ENCODE measurements around the gene CUX1.

The CUX1 gene

DNA sequence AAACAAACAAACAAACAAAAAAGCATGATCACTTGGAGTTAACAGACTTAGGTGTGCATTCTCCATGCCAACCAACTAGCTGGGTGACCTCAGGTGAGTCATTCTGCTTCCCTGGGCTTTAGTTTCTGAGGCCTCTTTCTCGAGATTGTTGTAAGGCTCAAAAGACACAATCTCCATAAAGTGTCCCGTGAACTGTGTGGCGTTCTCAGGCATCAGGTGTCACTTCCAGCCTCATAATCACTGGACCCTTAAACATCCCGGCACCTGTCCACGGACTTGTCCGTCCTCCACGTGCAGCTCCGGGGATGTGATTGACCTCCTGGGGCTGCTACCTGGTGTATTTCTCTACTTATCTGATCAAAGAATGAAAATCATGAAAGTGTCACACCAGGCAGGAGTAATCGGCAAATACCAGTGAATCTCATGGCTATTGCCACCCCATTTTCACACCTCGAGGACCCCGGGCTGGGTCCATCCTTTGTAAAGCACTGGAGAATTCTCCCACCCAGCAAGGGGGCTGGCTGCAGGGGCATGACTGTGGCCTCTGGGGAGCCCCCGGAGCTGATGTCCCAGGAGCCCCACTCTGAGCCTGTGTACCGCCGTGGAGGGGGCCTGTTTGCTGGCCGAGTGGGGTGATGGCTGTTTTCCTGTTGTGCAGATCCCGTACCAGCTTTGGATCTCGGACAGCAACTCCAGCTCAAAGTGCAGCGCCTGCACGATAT is 279.4 kb downstream of the CUX1 start:
- CTCF ChIA-PET = interaction anchor here (1.3 kb wide), 1 partner anchor 23 kb away, joined by 4 read pairs; no protein-coding TSS in a partner anchor
- POLR2A ChIA-PET = no interaction called here

DNA sequence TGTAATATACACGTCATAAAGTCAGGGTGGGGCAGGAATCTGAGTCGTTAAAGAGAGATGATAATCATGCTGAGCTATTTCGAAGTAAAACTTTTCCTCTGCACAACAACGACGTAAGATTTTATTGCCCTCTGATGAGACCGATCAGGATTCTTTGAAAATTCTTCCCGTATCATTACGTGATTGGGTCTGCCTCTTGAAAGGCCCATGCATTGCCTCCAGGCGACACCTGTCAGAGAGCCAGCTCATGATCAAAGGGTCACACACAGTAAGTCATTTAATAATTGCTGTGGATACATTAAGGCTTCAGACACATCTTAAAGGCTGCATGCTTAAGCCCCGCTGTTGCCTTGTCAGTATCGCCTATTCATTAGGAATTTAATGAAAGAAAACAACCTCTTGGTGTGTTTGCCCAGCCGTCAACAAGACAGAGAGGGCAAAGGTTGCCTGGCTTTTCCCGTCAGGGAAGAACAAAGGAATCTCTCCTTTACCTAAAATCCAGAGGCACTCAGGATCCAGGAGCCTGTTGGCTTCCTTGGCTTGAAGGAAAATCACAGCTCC is 280.3 kb downstream of the CUX1 start:
- TF ChIP-seq, protein P1, sequence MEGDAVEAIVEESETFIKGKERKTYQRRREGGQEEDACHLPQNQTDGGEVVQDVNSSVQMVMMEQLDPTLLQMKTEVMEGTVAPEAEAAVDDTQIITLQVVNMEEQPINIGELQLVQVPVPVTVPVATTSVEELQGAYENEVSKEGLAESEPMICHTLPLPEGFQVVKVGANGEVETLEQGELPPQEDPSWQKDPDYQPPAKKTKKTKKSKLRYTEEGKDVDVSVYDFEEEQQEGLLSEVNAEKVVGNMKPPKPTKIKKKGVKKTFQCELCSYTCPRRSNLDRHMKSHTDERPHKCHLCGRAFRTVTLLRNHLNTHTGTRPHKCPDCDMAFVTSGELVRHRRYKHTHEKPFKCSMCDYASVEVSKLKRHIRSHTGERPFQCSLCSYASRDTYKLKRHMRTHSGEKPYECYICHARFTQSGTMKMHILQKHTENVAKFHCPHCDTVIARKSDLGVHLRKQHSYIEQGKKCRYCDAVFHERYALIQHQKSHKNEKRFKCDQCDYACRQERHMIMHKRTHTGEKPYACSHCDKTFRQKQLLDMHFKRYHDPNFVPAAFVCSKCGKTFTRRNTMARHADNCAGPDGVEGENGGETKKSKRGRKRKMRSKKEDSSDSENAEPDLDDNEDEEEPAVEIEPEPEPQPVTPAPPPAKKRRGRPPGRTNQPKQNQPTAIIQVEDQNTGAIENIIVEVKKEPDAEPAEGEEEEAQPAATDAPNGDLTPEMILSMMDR (IDR thresholded peaks at IDR 0.05; ENCODE audit: insufficient read depth, low read length, missing control alignments) = no peak
- H3K4me3 ChIP-seq (ENCODE audit: low read depth, low read length) = no peak overlapping the region
- POLR2A ChIA-PET = no interaction called here
- no peak for DNase-seq (ENCODE audit: low read depth, low spot score)
- CTCF ChIA-PET = interaction anchor here (1.3 kb wide), 1 partner anchor 23 kb away, joined by 4 read pairs; no protein-coding TSS in a partner anchor

More for the DNA sequence above, 279.4 kb downstream of the CUX1 start:
- no peak for DNase-seq (ENCODE audit: low read depth, low spot score)
- no peak overlapping the region for H3K4me3 ChIP-seq (ENCODE audit: low read depth, low read length)
- TF ChIP-seq, protein P1 (IDR thresholded peaks at IDR 0.05; ENCODE audit: insufficient read depth, low read length, missing control alignments) = no peak

DNA sequence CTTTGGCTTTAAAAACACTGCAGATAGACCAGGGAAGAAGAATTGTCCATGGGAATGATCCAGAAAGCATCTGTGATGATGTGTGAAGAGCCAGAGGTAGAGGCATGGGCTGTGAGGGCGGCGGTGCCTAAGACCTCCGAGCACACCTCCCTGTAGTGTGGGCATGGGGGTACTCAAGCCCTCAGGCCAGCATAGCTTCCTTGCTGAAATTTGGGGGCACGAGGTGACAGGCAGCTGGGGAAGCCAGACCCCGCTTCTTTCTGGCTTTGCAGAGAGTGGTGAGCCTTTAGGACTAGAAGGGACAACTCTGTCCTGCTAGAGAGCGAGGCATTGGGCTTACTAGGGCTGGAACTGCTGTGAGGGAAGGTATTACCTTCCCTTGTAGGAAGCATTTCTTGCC is 281.6 kb downstream of the CUX1 start:
- no peak for DNase-seq (ENCODE audit: low read depth, low spot score)
- H3K4me3 ChIP-seq (ENCODE audit: low read depth, low read length) = no peak overlapping the region
- ChIA-PET POLR2A (no interaction called here), CTCF (no interaction called here)
- TF ChIP-seq, protein P1 (IDR thresholded peaks at IDR 0.05; ENCODE audit: insufficient read depth, low read length, missing control alignments) = no peak

DNA sequence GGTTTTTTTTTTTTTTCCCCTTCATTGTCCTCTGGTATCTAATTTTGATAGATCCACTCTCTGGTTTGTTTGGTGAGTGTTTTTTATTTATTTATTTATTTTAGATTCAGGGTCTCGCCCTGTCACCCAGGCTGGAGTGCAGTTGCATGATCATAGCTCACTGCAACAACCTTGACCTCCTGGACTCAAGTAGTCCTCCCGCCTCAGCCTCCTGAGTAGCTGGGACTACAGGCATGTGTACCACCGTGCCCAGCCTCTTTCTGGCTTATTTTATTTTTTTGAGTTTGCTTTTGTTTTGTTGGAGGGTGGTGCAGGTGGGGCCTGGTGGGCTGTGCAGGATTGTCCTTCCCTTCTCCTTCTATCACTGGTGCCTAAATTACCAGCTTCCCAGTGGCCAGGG is 282.0 kb downstream of the CUX1 start:
- no peak for DNase-seq (ENCODE audit: low read depth, low spot score)
- H3K4me3 ChIP-seq (ENCODE audit: low read depth, low read length) = no peak overlapping the region
- ChIA-PET CTCF (interaction anchor here (1.2 kb wide), 1 partner anchor 14 kb away, joined by 3 read pairs; no protein-coding TSS in a partner anchor), POLR2A (no interaction called here)
- TF ChIP-seq, protein P1 (IDR thresholded peaks at IDR 0.05; ENCODE audit: insufficient read depth, low read length, missing control alignments) = no peak

DNA sequence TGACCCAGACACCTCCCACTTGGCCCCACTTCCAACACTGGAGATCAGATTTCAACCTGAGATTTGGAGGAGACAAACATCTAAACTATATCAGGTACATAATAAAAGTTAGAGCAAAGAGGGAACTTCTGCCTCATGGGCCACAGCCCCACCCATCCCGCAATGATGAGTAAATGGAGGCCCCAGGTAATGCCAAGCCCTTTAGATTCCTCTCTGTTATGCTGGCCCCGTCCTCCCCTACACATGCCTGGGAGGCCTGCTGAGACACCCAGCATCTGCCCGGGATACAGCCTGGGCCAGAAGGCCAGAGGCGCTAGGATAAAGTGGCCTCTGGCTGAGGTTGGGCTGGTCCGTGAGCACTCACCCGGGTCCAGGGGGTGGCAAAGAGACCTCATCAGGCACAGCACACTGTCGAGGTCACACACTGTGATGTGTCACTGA is 283.7 kb downstream of the CUX1 start:
- POLR2A ChIA-PET = no interaction called here
- DNase-seq (ENCODE audit: low read depth, low spot score) = no peak
- TF ChIP-seq, protein P1 (IDR thresholded peaks at IDR 0.05; ENCODE audit: insufficient read depth, low read length, missing control alignments) = no peak
- CTCF ChIA-PET = no interaction called here
- no peak overlapping the region for H3K4me3 ChIP-seq (ENCODE audit: low read depth, low read length)

DNA sequence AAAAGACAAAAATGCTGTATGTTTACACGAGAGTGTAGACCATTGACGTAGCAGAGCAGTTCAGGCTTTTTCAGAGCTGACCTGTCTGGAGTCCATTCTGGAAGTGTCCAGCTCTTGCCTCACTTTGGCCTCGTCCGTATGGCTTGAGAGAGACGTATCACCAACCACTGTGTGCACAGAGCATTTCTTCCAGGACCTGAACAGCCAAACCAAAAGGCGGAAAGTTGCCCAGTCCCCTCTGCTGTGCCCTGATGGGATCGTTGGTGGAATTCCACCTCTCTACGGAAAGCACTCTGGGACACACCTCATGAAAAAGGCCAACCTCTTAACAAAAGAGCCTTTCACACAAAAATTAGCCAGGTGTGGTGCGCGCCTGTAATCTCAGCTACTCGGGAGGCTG is 284.5 kb downstream of the CUX1 start:
- H3K4me3 ChIP-seq (ENCODE audit: low read depth, low read length) = no peak overlapping the region
- CTCF ChIA-PET = no interaction called here
- no peak for DNase-seq (ENCODE audit: low read depth, low spot score)
- TF ChIP-seq, protein P1 (IDR thresholded peaks at IDR 0.05; ENCODE audit: insufficient read depth, low read length, missing control alignments) = no peak
- POLR2A ChIA-PET = no interaction called here
